H1 (cell line): ENCODE results near the gene PDZRN3. TPM values are rescaled to one million over a fixed set of nuclear protein-coding genes. Genes with fewer than 3 reads are reported as not detected.

ENCODE experiments used
- CTCF ChIA-PET: fragments of 300-600 bp; sonication (Branson Sonifier 250); formaldehyde crosslinking; loops from one replicate; lab custom pipeline; 2021; ENCODE audit not compliant: partially characterized antibody; lab: Charles Lee
- POLR2A ChIA-PET: fragments of 300-600 bp; sonication (Branson Sonifier 250); formaldehyde crosslinking; loops from one replicate; lab custom pipeline; 2021; ENCODE audit warnings: inconsistent platforms; ENCODE audit not compliant: partially characterized antibody; lab: Charles Lee
- DNase-seq, 2 experiments: peaks; one replicate each; pipeline versions ENCODE4 v3.0.0 to v3.0.0-alpha.2; 2010 to 2022; ENCODE audit warnings: low spot score in 2 of 2, low read depth in 1 of 2, mixed read lengths in 1 of 2
- FAIRE-seq: peaks from 2 replicates; lab custom pipeline; 2011; peaks lifted over from hg19 to GRCh38; lab: Jason Lieb, UNC
- H2AFZ ChIP-seq: 2 replicates; pipeline ENCODE4 v1.8.1; 2012; ENCODE audit warnings: low read length, inconsistent platforms
- H2AK5ac ChIP-seq: 2 replicates; pipeline ENCODE4 v1.6.1; 2013; ENCODE audit warnings: low read depth, low read length
- H2BK120ac ChIP-seq: replicated peaks from 2 replicates; pipeline ENCODE3; 2013; ENCODE audit warnings: low read depth, low read length, inconsistent platforms
- H2BK12ac ChIP-seq: 2 replicates; pipeline ENCODE4 v1.6.1; 2013; ENCODE audit warnings: low read depth, low read length
- H2BK15ac ChIP-seq: 2 replicates; pipeline ENCODE4 v1.6.1; 2013; ENCODE audit warnings: low read length
- H2BK20ac ChIP-seq: 2 replicates; pipeline ENCODE4 v1.6.1; 2013; ENCODE audit warnings: low read length
- H2BK5ac ChIP-seq: 2 replicates; pipeline ENCODE4 v1.6.1; 2013; ENCODE audit warnings: low read depth, low read length
- H3K14ac ChIP-seq: 2 replicates; pipeline ENCODE4 v1.6.1; 2013; ENCODE audit warnings: inconsistent platforms; ENCODE audit not compliant: insufficient read length
- H3K18ac ChIP-seq: 2 replicates; pipeline ENCODE4 v1.6.1; 2013; ENCODE audit warnings: low read length; ENCODE audit errors: extremely low read depth
- H3K23ac ChIP-seq: 2 replicates; pipeline ENCODE4 v1.6.1; 2013; ENCODE audit warnings: inconsistent platforms; ENCODE audit not compliant: insufficient read length
- H3K23me2 ChIP-seq: 2 replicates; pipeline ENCODE4 v1.6.1; 2013; ENCODE audit warnings: low read depth, low read length
- H3K27ac ChIP-seq: 2 replicates; pipeline ENCODE4 v1.6.1; 2011; ENCODE audit warnings: low read depth, low read length, inconsistent platforms
- H3K27me3 ChIP-seq, 4 experiments: replicated peaks in 1 of 4; 1 replicate in 1 of 4; 2 replicates in 3 of 4; pipeline versions ENCODE4 v1.6.1 to v1.8.1; 2011 to 2013; ENCODE audit warnings: low read length in 3 of 4, mild to moderate bottlenecking in 3 of 4, inconsistent platforms in 2 of 4, mixed read lengths in 2 of 4, moderate library complexity in 1 of 4; ENCODE audit not compliant: control insufficient read depth in 3 of 4, insufficient read depth in 3 of 4; ENCODE audit errors: extremely low read depth in 1 of 4
- H3K36me3 ChIP-seq, 4 experiments: 2 replicates each; pipeline versions ENCODE4 v1.6.1 to v1.8.1; 2011 to 2013; ENCODE audit warnings: mild to moderate bottlenecking in 4 of 4, low read length in 3 of 4, moderate library complexity in 2 of 4, control low read depth in 1 of 4, inconsistent platforms in 1 of 4; ENCODE audit not compliant: insufficient read depth in 4 of 4, control insufficient read depth in 2 of 4
- H3K4ac ChIP-seq: replicated peaks from 2 replicates; pipeline ENCODE3; 2013; ENCODE audit warnings: low read length, low read depth, mixed read lengths, inconsistent platforms; ENCODE audit not compliant: insufficient read length
- H3K4me1 ChIP-seq, 4 experiments: replicated peaks in 1 of 4; 1 replicate in 1 of 4; 2 replicates in 3 of 4; pipeline versions ENCODE4 v1.6.1 to v1.8.1; 2011 to 2013; ENCODE audit warnings: low read length in 3 of 4, inconsistent platforms in 2 of 4, mixed read lengths in 1 of 4; ENCODE audit not compliant: insufficient read depth in 4 of 4, control insufficient read depth in 3 of 4
- H3K4me2 ChIP-seq, 2 experiments: 2 replicates each; pipeline versions ENCODE4 v1.6.1 to v1.8.1; 2011 to 2013; ENCODE audit warnings: low read depth in 2 of 2, low read length in 2 of 2, control low read depth in 1 of 2, inconsistent platforms in 1 of 2, mild to moderate bottlenecking in 1 of 2; ENCODE audit not compliant: insufficient read depth in 1 of 2
- H3K4me3 ChIP-seq, 4 experiments: fragments of 200-600, 300-600 bp in 1 of 4; sonication (generic), shearing (Covaris generic), sonication (Bioruptor Twin) in 1 of 4; 2 replicates each; pipeline versions ENCODE4 v1.5.1 to v1.8.1; 2011 to 2016; ENCODE audit warnings: low read length in 4 of 4, low read depth in 3 of 4, control low read depth in 2 of 4, inconsistent platforms in 2 of 4, mild to moderate bottlenecking in 2 of 4, mixed read lengths in 1 of 4, moderate library complexity in 1 of 4; ENCODE audit not compliant: insufficient read depth in 2 of 4; ENCODE audit errors: extremely low read depth in 1 of 4
- H3K56ac ChIP-seq: replicated peaks from 2 replicates; pipeline ENCODE3; 2013; ENCODE audit warnings: low read depth, mild to moderate bottlenecking, mixed read lengths, low read length, inconsistent platforms; ENCODE audit not compliant: insufficient read length
- H3K79me1 ChIP-seq: 2 replicates; pipeline ENCODE4 v1.6.1; 2013; ENCODE audit warnings: low read depth, low read length, control low read depth
- H3K79me2 ChIP-seq, 2 experiments: 2 replicates each; pipeline versions ENCODE4 v1.6.1 to v1.8.1; 2012 to 2013; ENCODE audit warnings: low read length in 2 of 2, mild to moderate bottlenecking in 2 of 2, inconsistent platforms in 1 of 2; ENCODE audit not compliant: insufficient read depth in 2 of 2, control insufficient read depth in 1 of 2
- H3K9ac ChIP-seq, 4 experiments: replicated peaks in 1 of 4; 1 replicate in 1 of 4; 2 replicates in 3 of 4; pipeline versions ENCODE4 v1.6.1 to v1.8.1; 2011 to 2013; ENCODE audit warnings: low read depth in 3 of 4, low read length in 3 of 4, control low read depth in 2 of 4, mild to moderate bottlenecking in 2 of 4, moderate library complexity in 2 of 4, inconsistent platforms in 1 of 4; ENCODE audit errors: extremely low read depth in 1 of 4
- H3K9me3 ChIP-seq, 2 experiments: 2 replicates each; pipeline versions ENCODE4 v1.6.1 to v1.8.1; 2012 to 2013; ENCODE audit warnings: mild to moderate bottlenecking in 2 of 2, moderate library complexity in 2 of 2, control low read depth in 1 of 2, inconsistent platforms in 1 of 2, low read depth in 1 of 2, low read length in 1 of 2, mixed read lengths in 1 of 2; ENCODE audit not compliant: insufficient read depth in 2 of 2
- H4K20me1 ChIP-seq, 2 experiments: replicated peaks in 1 of 2; 2 replicates each; pipeline versions ENCODE3 to v1.8.1; 2011 to 2013; ENCODE audit warnings: inconsistent platforms in 2 of 2, low read length in 2 of 2, mild to moderate bottlenecking in 1 of 2; ENCODE audit not compliant: insufficient read depth in 2 of 2, control insufficient read depth in 1 of 2
- H4K5ac ChIP-seq: 2 replicates; pipeline ENCODE4 v1.6.1; 2013; ENCODE audit warnings: low read length, low read depth, mixed read lengths, inconsistent platforms; ENCODE audit not compliant: insufficient read length
- H4K8ac ChIP-seq: 2 replicates; pipeline ENCODE4 v1.8.0; 2013; ENCODE audit warnings: mild to moderate bottlenecking, moderate library complexity, low read length, inconsistent platforms; ENCODE audit not compliant: insufficient read depth; ENCODE audit errors: extremely low read depth
- H4K91ac ChIP-seq: replicated peaks from 2 replicates; pipeline ENCODE3; 2013; ENCODE audit warnings: low read length, mixed read lengths, inconsistent platforms; ENCODE audit not compliant: insufficient read length
- BRCA1 ChIP-seq: IDR thresholded peaks from 2 replicates; pipeline ENCODE4 v1.6.1; 2012; ENCODE audit warnings: low read depth, low read length, improper control_type of control experiment
- CBX5 ChIP-seq: fragments of 300-800, 300-1000 bp; sonication (generic); IDR thresholded peaks from 2 replicates; pipeline ENCODE4 v1.7.1; 2016; ENCODE audit warnings: antibody characterized with exemption, low read length, low read depth
- FOSL1 ChIP-seq: IDR thresholded peaks from 2 replicates; pipeline ENCODE4 v1.6.1; 2011; ENCODE audit warnings: mild to moderate bottlenecking, low read depth, low read length, moderate library complexity; ENCODE audit not compliant: insufficient read depth
- HDAC2 ChIP-seq, 2 experiments: fragments of 300-600 bp in 1 of 2; sonication (generic) in 1 of 2; IDR thresholded peaks; 2 replicates each; pipeline ENCODE4 v1.6.1; 2011 to 2012; ENCODE audit warnings: low read depth in 2 of 2, low read length in 2 of 2, mild to moderate bottlenecking in 2 of 2, moderate library complexity in 2 of 2, borderline replicate concordance in 1 of 2, inconsistent platforms in 1 of 2
- RNF2 ChIP-seq: fragments of 200-900, 300-1000 bp; sonication (generic); IDR thresholded peaks from 2 replicates; pipeline ENCODE4 v1.7.1; 2016; ENCODE audit warnings: borderline replicate concordance, low read depth, mild to moderate bottlenecking, antibody characterized with exemption, low read length; ENCODE audit not compliant: poor library complexity, severe bottlenecking; ENCODE audit errors: missing control alignments
- TAF1 ChIP-seq: IDR thresholded peaks from 2 replicates; pipeline ENCODE4 v1.6.1; 2011; ENCODE audit warnings: mild to moderate bottlenecking, low read depth, low read length
- WGBS, 2 experiments: shearing (Covaris generic) in 1 of 2; methylation state at CpG; one replicate each; pipeline versions ENCODE4 v1.1.6 to v1.1.7; 2013 to 2015; ENCODE audit warnings: low lambda C conversion rate in 2 of 2, mixed read lengths in 2 of 2, inconsistent platforms in 1 of 2, low coverage in 1 of 2, missing lambda C conversion rate in 1 of 2; ENCODE audit not compliant: insufficient replicate concordance in 2 of 2, insufficient coverage in 1 of 2, insufficient read length in 1 of 2; ENCODE audit errors: extremely low coverage in 1 of 2, missing lambda C conversion rate in 1 of 2; 5-methylcytosine and 5-hydroxymethylcytosine counted together
- polyA plus RNA-seq, 7 experiments: library from polyadenylated mRNA; depleted of rRNA in 3 of 7; stranded (reverse) in 5 of 7; unstranded in 2 of 7; fragments of >200 nt in 5 of 7; fragments of 200-250 nt in 2 of 7; gene quantifications; 1 replicate in 5 of 7; 2 replicates in 1 of 7; 4 replicates in 1 of 7; pipeline versions ENCODE4 v1.2.1 to v1.2.3, GENCODE V29; 2011 to 2013; ENCODE audit warnings: missing spikeins in 2 of 7, mixed read lengths in 2 of 7
- total RNA-seq: library from RNA; stranded (reverse); fragmentation: NEBNext Ultra II Directional; extraction: Animal tissue kit (Norgen Biotek cat#: 25700); gene quantifications from 2 replicates; pipeline ENCODE4 v1.2.1, GENCODE V29; 2021
- TF ChIP-seq, protein P1 (sequence below): IDR thresholded peaks from 2 replicates; pipeline ENCODE4 v1.6.1; 2012; ENCODE audit warnings: inconsistent platforms
- TF ChIP-seq, protein P2 (sequence below), 3 experiments: IDR thresholded peaks; 1 replicate in 2 of 3; 2 replicates in 1 of 3; pipeline versions ENCODE4 v1.5.1 to v1.6.1; 2011; ENCODE audit warnings: low read length in 3 of 3, mild to moderate bottlenecking in 3 of 3, inconsistent platforms in 2 of 3, low read depth in 1 of 3, moderate library complexity in 1 of 3; ENCODE audit not compliant: insufficient read depth in 1 of 3; ENCODE audit errors: control extremely low read depth in 1 of 3

The PDZRN3 gene
- total and polyA plus RNA-seq, 2 of the 8 experiments (the other 6 are each of a cell fraction or from before 2014, with no cell fraction given), result 4.2 to 20.5 TPM

- Histone ChIP-seq H2AK5ac (no peak overlapping the region), H3K27me3 (no peaks in the 10 kb centered on the region), H3K27ac (no peak overlapping the region), H3K9ac (no peak overlapping the region), H3K23me2 (no peaks in the 10 kb centered on the region), H3K23ac (no peak overlapping the region), H3K18ac (no peak overlapping the region), H3K79me1 (no peaks in the 10 kb centered on the region), H4K20me1 (no peaks in the 10 kb centered on the region), H4K5ac (no peak overlapping the region), H3K36me3 (no peaks in the 10 kb centered on the region), H3K4me2 (no peak overlapping the region), H4K8ac (no peak overlapping the region), H2BK20ac (no peak overlapping the region), H2BK5ac (no peak overlapping the region), H2BK120ac (no peak overlapping the region), H2BK12ac (no peak overlapping the region), H3K9me3 (peaks cover 13 to 17% of the 10 kb centered on the region in 2 experiments), H2BK15ac (no peak overlapping the region), H3K56ac (no peak overlapping the region), H3K4me1 (peaks cover 0 to 7% (median 2%) of the 10 kb centered on the region in 4 experiments; a peak in 3 of 7 replicates), H3K4me3 (no peak overlapping the region), H4K91ac (no peak overlapping the region), H2AFZ (no peak overlapping the region; the same call in 1 of the 2 replicates), H3K79me2 (no peaks in the 10 kb centered on the region), H3K4ac (no peak overlapping the region), H3K14ac (no peak overlapping the region)
- ChIA-PET POLR2A (no interaction called here), CTCF (interaction anchor here (0.9 to 1.8 kb wide), 6 partner anchors 10 to 167 kb away, joined by 3 to 6 read pairs (median 5); no protein-coding TSS in a partner anchor)
- FAIRE-seq (no peak), DNase-seq (no peak)
- 88% methylated on average over 3 of the region's 3 CpGs; no CpG with 5 or more reads in 1 of the 2 experiments for WGBS, 2 experiments
- no peak for TF ChIP-seq RNF2
- TF ChIP-seq FOSL1, result no peak
- no peak for TF ChIP-seq HDAC2 (IDR thresholded peaks at IDR 0.05; ENCODE audit: borderline replicate concordance in 1 of 2, low read depth in 2 of 2, low read length in 2 of 2)
- no peak for TF ChIP-seq BRCA1
- TF ChIP-seq, protein P1, sequence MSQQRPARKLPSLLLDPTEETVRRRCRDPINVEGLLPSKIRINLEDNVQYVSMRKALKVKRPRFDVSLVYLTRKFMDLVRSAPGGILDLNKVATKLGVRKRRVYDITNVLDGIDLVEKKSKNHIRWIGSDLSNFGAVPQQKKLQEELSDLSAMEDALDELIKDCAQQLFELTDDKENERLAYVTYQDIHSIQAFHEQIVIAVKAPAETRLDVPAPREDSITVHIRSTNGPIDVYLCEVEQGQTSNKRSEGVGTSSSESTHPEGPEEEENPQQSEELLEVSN, result no peak
- TF ChIP-seq CBX5, result no peak
- TF ChIP-seq, protein P2, sequence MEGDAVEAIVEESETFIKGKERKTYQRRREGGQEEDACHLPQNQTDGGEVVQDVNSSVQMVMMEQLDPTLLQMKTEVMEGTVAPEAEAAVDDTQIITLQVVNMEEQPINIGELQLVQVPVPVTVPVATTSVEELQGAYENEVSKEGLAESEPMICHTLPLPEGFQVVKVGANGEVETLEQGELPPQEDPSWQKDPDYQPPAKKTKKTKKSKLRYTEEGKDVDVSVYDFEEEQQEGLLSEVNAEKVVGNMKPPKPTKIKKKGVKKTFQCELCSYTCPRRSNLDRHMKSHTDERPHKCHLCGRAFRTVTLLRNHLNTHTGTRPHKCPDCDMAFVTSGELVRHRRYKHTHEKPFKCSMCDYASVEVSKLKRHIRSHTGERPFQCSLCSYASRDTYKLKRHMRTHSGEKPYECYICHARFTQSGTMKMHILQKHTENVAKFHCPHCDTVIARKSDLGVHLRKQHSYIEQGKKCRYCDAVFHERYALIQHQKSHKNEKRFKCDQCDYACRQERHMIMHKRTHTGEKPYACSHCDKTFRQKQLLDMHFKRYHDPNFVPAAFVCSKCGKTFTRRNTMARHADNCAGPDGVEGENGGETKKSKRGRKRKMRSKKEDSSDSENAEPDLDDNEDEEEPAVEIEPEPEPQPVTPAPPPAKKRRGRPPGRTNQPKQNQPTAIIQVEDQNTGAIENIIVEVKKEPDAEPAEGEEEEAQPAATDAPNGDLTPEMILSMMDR (IDR thresholded peaks at IDR 0.05; ENCODE audit: control extremely low read depth in 1 of 3, insufficient read depth in 1 of 3, low read depth in 1 of 3, low read length in 3 of 3), result no peak
- no peak for TF ChIP-seq TAF1
Observed at GRCh38 chr3:73341272-73341935, 283.3 kb downstream of the PDZRN3 start.
